HG02852 (cell line): ENCODE results near the gene TIMM17B.

ENCODE experiments used
- ATAC-seq: cut with Tn5 transposase; IDR thresholded peaks from one replicate; pipeline ENCODE4 v1.9.1; 2021; ENCODE audit warnings: mild to moderate bottlenecking, moderate library complexity; ENCODE audit not compliant: unreplicated experiment

TIMM17B gene

DNA sequence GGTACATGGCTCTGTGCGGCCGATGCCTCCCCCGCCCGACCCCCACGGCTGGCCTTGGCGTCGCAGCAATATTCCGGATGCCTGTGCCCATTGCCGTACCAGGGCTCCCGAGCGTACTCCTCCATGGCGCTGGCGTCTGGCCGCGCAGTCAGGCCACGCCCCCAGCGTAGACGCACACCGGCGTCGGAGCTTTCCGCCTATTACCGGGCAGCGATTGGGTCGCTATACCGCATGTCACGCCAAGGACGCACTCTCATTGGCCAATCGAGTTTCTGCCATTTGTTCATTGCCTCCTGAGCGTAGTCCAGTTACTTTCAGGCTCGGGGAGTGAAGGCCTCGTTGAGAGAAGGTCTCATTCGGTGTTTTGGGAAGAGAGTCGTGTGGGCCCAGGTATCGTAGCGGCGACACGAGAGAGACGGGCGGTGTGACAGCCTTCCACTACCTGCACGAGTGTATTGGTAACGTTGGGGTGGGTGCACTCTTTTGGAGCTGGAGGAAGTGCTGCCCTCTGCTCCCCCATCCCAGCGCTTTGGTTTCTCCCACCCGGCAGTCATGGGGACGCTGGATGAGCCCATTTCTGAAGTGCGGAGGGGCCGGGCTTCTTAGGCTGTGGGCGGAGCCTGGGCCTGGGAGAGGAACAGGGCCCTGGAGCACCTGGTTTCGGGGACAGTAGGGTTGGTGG, at the start of gene TIMM17B, which contains the start of gene PQBP1:
Gene TIMM17B (minus strand): TSS at position 144 of the 682 bp plus-strand sequence. CDS start 19 bp downstream, at position 125.
Gene PQBP1 (plus strand): TSS at position 306 of the 682 bp plus-strand sequence. CDS start 580 bp downstream, outside the sequence.
- ATAC-seq: peak; percentile 88

DNA sequence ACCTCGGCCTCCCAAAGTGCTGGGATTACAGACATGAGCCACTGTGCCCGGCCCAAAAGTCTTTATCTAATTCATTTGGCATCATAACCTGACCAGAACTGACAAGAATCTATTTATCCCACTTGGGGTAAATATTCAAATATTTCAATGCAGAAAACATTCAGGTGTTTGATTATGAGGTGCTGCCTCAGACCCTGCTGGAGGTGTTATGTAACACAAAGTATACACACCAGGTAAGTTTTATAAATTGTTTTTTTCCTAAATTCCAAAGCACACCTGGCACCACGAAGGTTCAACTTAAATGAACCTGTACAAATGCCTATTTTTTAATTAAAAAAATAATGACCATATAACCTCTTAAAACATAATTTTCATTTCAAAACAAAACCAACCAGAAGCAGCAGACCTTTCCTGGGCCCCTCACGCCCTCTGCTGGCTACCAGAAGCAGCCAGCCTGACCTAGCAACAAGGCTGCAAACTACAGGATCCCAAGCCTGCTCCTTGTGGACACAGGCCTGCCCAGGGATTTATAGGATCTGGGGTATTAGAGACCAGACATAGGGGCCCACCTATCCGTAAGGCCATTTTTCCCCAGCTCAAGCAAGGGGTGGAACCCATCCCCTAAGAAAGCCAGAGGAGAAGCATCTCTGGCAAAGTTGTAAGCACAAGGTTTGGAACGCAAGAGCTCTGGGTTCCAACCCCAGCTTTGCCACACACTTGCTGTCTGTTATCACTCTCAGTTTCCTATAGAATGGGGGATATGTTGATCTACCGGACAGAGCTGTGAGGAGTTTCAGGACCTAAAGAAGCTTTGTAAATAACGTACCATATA, 48.2 kb upstream of the TIMM17B start:
- ATAC-seq: peak; percentile 67

DNA sequence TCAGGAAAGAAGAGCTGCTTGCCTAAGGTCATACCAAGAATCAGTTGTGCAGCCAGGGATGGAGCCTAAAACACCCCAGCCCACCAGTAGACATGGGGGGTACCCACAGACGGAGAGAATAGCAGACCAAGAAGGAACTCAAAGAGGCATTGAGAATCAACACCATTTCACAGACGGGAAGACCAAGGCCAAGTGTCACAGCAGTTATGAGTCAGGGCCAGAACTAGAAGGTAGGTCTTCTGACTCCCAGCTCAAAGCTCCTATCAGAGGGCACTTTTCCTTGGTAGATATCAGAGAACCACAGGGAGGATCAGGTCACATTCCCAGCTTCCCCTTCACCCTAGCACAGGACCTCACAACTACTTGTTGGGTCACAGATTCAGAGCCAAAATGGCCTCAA, 45.3 kb upstream of the TIMM17B start:
- ATAC-seq: no peak

DNA sequence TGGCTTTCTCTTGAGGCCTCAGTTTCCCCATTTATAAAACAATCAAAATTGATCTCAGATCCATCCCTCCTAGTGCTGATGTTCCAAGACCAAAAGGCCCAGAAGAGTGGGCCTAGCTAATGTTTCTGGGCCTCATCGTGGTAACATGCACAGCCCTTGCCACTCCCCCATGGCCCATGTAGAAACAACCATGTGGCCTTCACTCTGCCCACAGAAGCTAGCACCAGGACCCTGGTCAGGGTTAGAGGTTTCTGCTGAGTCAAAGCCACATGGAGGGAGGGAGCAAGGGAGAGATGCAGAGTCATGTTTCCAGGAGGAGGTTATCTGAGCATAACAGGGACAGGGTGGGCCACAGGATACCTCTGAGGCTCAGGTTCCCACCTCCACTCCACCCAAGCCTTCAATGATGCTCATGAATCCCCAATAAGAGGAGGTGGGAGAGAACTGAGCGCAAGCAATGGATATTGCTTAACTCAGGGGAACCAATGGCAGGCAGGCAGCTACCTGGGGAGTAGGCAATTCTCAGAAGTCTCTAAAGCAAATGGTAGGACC, 42.9 kb upstream of the TIMM17B start:
- ATAC-seq: no peak

DNA sequence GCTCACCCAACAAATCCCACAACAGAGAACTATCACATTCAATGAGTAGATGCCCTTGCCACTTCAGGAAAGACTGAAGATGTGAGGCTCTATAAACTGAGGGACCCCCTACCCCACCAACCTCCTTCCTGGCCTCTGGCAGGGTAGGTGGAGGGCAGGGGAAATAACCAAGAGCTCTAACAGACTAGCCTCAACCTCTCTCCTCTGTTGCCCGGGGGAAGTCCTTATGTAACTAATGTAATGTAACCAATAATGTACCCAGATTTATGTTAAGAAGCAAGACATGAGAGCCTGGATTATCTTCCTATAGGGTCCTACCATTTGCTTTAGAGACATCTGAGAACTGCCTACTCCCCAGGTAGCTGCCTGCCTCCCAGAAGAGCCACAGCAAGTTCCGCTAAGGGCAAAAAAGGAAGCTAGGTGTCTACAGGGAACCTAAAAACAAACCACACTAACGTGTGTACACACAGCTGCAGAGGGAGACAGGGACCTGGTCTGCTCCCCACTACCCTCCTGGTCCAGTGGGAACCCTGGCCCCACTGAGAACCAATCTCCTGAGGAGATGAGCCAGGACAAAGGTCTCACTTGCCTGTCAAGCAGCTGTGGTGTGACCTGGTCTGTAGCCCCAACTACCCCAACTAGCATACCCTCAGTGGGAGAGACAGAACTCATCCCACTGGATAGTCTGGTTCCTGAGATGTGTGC, 42.1 kb upstream of the TIMM17B start:
- ATAC-seq: no peak

DNA sequence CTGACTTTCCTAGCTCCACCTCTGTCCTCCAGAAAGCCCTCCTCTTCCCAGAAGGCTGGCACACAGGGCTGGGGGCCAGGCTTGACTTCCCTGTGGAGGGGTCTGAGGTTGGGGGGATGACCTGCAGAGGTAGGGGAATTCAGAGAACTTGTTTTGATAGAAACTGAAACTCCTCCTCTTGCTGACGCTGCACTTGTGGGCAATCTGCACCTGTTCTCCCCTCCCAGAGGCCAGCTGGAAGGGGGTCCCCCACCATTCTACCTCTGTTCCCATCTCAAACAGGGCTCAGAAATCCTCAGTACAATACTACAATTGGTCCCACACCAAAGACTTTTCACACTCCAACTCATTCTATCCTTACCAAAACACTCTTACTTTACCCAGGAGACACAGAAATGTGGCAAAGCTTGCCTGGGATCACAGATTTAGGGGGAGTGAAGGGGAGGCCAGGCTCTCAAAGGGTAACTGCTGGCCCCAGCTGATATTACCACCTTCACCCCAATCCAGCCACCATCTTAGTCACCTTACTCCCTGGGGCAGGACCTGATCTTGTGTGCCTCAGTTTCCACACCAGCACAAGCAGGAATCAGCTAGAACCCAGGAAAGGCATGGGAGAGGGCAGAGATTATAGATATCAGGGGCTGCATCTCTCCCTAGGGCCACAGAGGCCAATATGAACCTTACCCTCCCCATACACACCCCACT, 41.3 kb upstream of the TIMM17B start:
- peak; percentile 57 for ATAC-seq

DNA sequence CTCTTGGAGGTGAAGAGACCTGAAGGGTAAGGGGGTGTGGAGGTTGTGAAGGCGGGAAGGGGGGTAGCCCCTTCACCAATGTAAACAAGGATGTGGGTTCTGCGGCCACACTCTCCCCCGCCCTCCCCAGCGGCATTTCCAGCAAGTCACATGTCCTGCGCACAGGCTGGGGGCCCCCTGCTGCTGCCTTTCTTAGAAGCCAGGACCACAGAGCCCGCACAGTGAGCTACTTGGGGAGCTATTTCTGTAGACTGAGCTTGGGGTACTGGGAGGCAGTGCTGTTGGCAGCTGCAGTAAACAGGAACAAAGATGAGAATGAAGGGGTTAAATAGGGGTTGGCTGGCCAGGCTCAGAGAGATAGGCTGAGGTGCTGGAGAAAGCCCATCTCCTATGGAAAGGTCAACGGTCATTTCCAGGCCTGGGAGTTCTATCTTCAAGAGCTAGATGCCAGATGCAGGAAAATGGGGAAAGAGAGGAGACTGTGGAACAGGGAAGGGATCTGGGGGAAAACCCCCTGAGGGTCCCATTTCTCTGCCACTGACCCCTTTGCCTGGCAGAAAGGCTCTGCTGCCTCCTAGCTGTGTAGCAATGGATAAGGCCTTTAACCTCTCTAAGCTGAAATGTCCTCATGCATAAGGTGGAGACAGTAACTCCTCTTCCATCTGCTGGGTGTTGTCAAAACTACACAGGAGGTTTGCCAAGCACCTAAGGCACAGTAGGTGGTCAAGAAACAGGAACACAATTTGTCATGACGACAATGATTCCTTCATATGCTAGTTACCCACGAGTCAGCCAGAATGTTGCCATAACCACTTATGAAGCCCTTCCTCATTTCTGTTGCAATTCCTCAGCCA, 39.7 kb upstream of the TIMM17B start:
- peak; percentile 60 for ATAC-seq

DNA sequence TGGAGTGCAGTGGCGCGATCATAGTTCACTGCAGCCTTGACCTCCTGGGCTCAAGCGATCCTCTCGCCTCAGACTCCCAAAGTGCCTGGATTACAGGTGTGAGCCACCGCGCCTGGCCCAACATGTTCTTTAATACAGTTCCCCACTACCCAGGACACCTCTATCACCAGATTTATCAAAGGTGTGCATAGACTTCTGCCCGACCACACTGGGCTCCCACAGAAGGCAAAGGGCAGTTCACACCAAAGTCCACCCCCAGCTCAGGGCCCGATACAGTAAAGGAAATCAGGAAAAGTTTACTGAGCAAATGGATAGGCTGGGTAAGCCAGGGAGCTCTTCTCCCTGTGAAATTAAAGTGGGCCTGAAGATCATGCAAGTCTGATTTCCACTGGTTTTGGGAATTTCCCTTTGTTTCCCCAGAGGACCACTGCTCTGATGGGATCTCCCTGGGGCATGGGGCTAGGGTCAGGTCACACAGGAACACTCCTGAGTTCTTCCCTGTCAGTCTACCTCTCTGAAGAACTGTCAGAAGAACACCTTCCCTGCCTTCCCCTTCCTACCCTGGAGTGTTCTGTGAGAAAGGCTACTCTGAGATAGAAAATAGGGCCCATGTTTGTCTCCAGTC, 39.0 kb upstream of the TIMM17B start:
- ATAC-seq: peak; percentile 3

DNA sequence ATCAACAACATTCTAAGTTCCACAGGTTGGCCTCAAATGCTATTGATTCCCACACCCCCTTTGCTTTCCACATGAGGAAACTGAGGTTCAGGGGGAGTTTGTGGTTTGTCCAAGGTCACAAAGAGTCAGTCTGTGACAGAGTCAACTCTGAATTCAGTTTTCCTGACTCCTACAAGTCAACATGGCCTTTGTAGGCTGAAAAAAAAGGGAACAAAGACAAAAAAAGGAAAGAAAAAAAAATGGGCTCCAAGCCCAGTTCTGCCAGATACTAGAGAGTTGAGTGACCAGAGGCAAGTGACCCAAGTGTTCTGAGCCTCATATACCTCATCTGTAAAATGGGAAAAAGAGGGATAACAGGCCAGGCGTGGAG, 37.7 kb upstream of the TIMM17B start:
- ATAC-seq: no peak

DNA sequence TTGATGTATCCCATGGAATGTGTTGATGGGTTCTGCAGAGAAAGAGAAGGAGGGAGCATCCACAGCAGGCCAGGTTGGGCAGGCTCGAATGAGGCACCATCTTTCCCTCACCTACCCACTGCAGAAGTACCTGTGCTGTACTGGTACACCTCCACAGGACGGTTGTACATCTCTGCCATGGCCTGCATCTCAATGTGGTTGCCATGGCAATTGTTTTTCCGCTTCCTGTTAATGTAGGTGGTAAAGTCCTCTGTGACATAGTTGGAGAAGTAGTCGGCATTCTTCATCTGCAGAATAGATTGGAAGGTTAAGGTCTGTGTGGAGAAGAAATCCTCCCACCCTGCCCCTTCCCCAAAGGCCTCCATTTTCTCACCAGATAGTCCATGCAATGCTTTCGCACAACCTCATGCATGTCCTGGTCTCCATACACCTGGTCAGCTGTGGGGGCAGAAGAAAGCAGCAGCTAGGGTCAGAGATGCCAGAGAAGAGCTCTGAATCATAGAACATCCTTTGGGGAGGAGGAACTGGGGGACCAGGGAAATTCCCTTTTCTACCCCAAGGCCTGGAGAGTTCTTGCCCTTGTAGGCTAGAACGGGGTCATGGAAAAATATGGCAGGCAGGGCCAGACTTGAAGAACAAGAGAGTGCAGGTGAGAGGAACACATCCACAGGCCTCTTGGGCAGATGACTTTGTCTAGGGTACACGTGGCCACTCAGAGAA, 37.2 kb upstream of the TIMM17B start:
- no peak for ATAC-seq

DNA sequence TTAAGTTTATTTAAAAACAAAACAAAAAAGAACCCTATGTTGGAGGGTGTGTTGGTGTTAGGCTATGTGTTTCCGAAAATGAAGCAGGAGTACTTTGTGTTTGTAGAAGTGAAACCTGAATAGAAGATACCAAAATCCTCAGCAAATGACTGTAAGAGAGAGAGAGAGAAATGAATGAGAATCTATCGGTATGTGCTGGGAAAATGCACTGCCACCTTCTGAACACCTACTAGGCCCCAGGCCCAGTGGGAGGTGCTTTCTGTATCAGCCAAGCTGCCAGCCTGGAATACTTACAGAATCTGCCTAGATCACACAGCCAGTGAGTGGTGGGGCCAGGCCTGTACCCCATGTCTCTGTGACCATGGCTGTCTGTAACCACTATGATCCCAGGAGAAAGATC, 36.2 kb upstream of the TIMM17B start:
- peak; percentile 34 for ATAC-seq

DNA sequence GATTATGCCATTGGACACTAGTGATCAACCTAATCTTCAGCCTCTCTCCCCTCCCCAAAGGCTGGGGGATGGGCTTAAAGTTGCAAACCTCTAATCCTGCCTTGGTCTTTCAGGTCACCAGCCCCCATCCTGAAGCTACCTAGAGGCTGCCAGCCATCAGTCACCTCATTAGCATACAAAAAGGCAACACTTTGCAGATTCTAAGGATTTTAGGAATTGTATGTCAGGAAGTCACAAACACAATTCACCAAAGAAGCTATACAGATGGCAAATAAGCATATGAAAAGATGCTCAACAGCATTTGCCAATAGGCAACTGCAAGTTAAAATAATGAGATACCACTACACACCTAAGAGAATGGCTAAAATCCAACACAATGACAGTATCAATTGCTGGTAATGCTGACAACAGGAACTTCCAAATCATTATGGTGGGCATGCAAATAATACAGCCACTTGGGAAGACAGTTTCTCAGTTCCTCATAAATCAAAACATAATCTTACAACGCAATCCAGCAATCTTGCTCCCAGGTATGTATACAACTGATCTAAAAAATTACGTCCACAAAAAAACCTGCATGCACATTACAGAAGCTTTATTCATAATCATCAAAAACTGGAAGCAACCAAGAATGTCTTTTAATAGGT, 30.3 kb upstream of the TIMM17B start:
- ATAC-seq: no peak

DNA sequence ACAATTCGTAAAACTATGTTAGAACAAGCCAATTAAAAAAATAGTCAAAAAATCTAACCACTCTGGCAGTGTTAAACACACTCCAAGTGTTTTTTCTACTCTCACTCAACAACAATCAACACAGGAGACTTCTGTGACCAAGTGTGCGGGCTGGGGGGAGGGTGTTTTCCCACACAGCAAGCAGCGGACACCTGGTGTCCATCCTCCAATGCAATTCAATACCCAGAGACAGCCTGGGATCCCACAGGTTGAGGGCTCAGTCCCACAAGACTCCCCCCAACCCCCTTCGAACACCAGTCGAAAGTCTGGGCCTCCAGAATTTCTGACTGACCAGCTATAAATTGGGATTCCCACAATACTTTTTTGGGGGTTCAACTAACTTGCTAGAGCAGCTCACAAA, 29.6 kb upstream of the TIMM17B start:
- no peak for ATAC-seq

DNA sequence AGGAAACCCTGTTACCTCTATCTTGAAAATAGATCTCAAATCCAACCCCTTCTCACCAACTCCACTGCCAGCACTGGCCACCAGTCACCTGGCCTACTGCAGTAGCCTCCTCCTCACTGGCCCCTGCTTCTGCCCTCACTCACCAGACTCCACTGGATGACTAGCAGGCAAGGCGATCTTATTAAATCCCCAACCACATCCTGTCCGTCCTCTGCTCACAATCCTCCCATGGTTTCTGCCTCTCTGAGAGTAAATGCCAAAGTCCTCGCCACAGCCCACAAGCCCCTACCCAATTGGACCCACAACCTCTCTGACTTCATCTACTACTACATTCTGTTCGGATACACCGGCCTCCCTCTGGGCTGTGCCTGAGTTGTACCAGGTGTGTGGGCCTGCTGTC, 26.7 kb upstream of the TIMM17B start:
- no peak for ATAC-seq

DNA sequence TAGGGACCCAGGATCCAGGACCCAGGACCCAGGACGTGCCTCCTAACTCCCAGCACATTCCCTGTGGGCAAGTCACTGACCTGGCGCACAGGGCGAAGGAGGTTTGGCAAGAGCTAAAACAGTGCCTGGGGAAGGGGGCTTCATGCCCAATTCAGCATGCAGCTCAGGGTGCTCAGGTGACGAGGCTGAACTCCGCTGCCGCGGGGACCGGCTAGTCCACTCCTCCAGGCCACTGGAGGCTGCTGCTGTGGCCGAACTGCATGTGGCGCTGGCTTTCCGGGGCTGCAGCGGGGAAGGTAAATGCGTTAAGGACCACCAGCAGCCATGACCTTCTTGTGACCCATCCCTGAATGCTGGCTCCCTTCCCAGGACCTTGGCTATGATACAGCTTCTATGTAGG, 26.2 kb upstream of the TIMM17B start:
- no peak for ATAC-seq

DNA sequence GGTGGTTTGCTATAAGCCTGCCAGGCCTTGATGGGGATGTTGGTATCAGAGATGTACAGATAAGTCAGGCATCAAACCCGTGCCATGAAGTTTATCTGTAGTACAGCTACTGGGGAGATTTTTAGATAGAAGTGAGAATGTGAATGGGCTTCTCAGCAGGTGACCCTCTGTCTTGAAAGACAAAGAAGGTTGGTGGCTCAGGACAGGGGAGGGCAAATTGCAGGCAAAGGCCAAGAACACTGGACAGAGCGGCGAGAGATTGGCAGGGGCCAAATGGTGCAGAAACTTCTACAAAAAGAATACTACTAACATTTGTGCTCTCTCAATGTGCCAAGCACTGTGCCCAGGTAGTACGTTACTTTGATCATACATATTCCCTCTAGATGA, 23.1 kb upstream of the TIMM17B start:
- ATAC-seq: no peak

DNA sequence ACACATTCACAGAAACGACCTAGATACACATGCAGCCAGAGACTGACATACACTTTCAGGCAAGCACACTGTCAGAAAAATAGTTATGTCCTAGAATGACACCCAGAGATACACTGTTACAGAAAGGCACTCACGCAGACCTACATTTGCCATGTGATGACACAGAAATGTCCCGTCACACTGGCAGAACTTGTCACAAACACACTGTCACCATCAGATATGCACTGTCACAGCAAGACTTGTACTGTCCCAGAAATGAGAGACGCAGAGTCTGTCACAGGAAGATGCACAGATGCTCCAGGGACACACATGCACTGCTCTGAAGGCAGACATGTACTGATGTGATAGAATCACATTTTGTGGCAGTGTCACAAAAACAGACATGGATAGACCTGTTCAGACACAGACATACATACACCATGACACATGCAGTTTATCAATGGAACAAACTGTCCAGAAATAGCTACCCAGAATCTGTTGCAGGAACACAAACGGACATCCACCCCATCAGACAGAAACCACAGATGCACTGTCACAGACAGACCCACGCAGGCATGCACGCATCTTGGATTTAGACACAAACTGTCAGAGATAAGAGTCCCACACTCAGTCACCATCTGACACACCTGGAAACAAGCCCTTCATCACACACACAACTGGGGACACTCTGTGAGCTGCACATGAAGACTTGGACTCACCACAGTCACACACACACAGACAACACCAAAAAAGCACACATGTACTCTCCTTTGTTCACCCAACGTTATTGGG, 22.6 kb upstream of the TIMM17B start:
- ATAC-seq: no peak
